ENCODE data around the gene RAET1G.
"Not testable (repeated sequence)": the region's sequence is repeated elsewhere in the genome, so short reads cannot be mapped to it uniquely, and the experiment has no call there.

The RAET1G gene

GRCh38 chr6:149963462-149964307, 40.8 kb upstream of the RAET1G start, which contains the start of gene ULBP1:
TSS of gene ULBP1 (plus strand) at chr6:149963943. CDS start at chr6:149964050, 107 bp downstream.
- H3K27ac ChIP-seq: peak within 1 kb of the TSS; percentile 48
- no peak for TF ChIP-seq ZFX (IDR thresholded peaks at IDR 0.05)
- TF ChIP-seq CTCF (conservative IDR thresholded peaks at IDR 0.05): no peak

GRCh38 chr6:149963212-149963461, 40.2 kb upstream of the RAET1G start:
- no peak for TF ChIP-seq CTCF (conservative IDR thresholded peaks at IDR 0.05)
- peak overlapping the region; percentile 48 for H3K27ac ChIP-seq

- H3K27ac ChIP-seq: peak overlapping the region; percentile 48; the same call in 1 of the 2 replicates
- TF ChIP-seq ZFX (IDR thresholded peaks at IDR 0.05) (no peak), CTCF (conservative IDR thresholded peaks at IDR 0.05) (no peak)
These were observed 39.7 kb upstream of the RAET1G start for GRCh38 chr6:149962461-149963211.

- H3K27ac ChIP-seq: no peak overlapping the region
- peak; percentile 22 for TF ChIP-seq CTCF (conservative IDR thresholded peaks at IDR 0.05)
- TF ChIP-seq ZFX (IDR thresholded peaks at IDR 0.05): no peak
These were observed 39.0 kb upstream of the RAET1G start for GRCh38 chr6:149961728-149962425.

- H3K27ac ChIP-seq: no peak overlapping the region
- TF ChIP-seq CTCF (conservative IDR thresholded peaks at IDR 0.05): no peak
- TF ChIP-seq ZFX (IDR thresholded peaks at IDR 0.05): no peak
These were observed 37.6 kb upstream of the RAET1G start for GRCh38 chr6:149960488-149960887.

- not testable (repeated sequence) for H3K27ac ChIP-seq
These were observed 36.9 kb upstream of the RAET1G start for GRCh38 chr6:149959806-149960205.

- H3K27ac ChIP-seq: not testable (repeated sequence)
These were observed 35.2 kb upstream of the RAET1G start for GRCh38 chr6:149958124-149958523.

- not testable (repeated sequence) for H3K27ac ChIP-seq
These were observed 32.9 kb upstream of the RAET1G start for GRCh38 chr6:149955654-149956317.

- H3K27ac ChIP-seq: not testable (repeated sequence)
These were observed 32.2 kb upstream of the RAET1G start for GRCh38 chr6:149954984-149955653.

- not testable (repeated sequence) for H3K27ac ChIP-seq
These were observed 31.5 kb upstream of the RAET1G start for GRCh38 chr6:149954328-149954983.

- H3K27ac ChIP-seq: not testable (repeated sequence)
These were observed 31.0 kb upstream of the RAET1G start for GRCh38 chr6:149953934-149954327.

GRCh38 chr6:149953390-149953789, 30.5 kb upstream of the RAET1G start:
- H3K27ac ChIP-seq: not testable (repeated sequence)

All from C4-2B (cell line).